ENCODE data around the gene LHFPL6. TPM values are rescaled to one million over a fixed set of nuclear protein-coding genes. Genes with fewer than 3 reads are reported as not detected.

Gene LHFPL6
- polyA plus RNA-seq, 3 donors: 34.0 to 40.1 (median 37.1) TPM

DNA sequence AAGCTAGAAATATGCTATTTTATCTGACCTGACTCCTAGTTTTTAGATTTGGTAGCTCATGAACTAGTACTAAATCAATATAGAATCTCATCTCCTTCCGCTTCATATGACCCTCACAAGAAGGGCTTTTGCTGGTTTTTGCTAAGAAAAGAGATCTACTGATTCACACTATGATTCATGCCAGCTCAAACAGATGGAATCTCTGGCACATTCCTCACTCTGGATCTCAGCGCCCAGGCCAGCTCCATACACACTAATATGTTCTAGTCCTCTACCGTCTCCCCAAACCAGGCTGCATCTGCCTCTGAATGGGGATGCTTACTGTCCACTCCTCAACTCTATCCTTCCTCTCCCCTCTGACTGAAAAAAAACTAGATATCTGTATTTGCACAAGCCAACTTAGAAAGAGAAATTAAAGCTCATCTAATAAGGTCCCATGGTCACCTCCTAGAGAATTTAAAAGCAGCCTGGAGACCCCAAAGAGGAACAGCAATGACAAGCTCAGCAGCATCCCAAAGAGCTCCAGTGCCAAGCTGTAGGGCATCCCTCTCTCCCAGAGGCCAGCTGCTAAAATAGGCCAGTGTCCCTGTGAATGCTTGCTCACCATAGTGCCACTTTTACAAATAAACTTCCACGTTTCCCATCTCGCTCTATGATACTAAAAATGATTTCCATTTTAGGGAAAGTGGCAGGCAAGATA is 74.9 kb downstream of the LHFPL6 start:
- DNase-seq (ENCODE audit: extremely low read depth in 1 of 11, low read depth in 9 of 11, low spot score in 4 of 11): no peak

GRCh38 chr13:39527301-39527700 is 75.7 kb downstream of the LHFPL6 start:
- no peak for DNase-seq (ENCODE audit: extremely low read depth in 1 of 11, low read depth in 9 of 11, low spot score in 4 of 11)

GRCh38 chr13:39526499-39526898 is 76.5 kb downstream of the LHFPL6 start:
- no peak for DNase-seq (ENCODE audit: extremely low read depth in 1 of 11, low read depth in 9 of 11, low spot score in 4 of 11)

DNA sequence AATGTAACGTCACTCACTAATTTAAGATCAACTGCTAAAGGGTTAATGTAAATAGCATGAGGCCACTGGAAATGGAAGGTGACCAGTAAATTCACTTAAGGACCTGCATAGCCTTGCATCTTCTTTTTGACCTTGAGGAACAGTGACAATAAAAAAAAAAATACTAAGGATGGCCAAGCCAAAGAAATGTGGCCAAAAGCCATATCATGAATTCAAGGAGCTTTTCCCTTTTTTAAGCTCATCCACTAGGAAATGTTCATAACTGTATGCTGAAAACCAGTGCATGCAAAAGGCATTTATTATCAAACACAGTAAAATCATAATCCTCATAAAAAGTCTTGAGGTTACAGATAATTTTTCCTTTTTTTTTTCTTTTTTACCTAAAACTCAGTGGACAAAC is 77.5 kb downstream of the LHFPL6 start:
- DNase-seq (ENCODE audit: extremely low read depth in 1 of 11, low read depth in 9 of 11, low spot score in 4 of 11): no peak

- no peak for DNase-seq (ENCODE audit: extremely low read depth in 1 of 11, low read depth in 9 of 11, low spot score in 4 of 11)
These were observed 78.2 kb downstream of the LHFPL6 start for GRCh38 chr13:39524795-39525194.

GRCh38 chr13:39522329-39522728 is 80.7 kb downstream of the LHFPL6 start:
- no peak for DNase-seq (ENCODE audit: extremely low read depth in 1 of 11, low read depth in 9 of 11, low spot score in 4 of 11)

DNA sequence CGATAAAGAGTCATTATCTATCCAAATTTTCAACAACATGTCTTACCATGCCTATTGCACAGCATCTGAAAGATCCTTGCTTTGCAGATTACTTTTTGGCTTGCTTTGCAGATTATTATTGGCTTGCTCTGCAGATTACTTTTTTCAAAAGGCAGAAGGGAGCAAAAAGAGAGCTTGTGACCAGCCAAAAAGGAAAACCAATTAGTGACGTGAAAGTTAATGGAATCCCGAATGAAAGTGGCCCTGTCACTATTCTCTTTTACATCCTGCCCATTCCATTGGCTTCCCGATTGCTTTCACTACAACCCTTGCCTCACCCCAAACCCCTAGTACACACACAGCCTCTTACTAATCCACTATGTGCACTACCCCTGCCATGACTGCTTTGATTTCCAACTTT is 81.3 kb downstream of the LHFPL6 start:
- DNase-seq (ENCODE audit: extremely low read depth in 1 of 11, low read depth in 9 of 11, low spot score in 4 of 11): no peak

GRCh38 chr13:39516096-39516495 is 86.9 kb downstream of the LHFPL6 start:
- DNase-seq (ENCODE audit: extremely low read depth in 1 of 11, low read depth in 9 of 11, low spot score in 4 of 11): no peak

GRCh38 chr13:39515224-39515714 is 87.7 kb downstream of the LHFPL6 start:
- no peak for DNase-seq (ENCODE audit: extremely low read depth in 1 of 11, low read depth in 9 of 11, low spot score in 4 of 11)

GRCh38 chr13:39512687-39513086 is 90.3 kb downstream of the LHFPL6 start:
- DNase-seq (ENCODE audit: extremely low read depth in 1 of 11, low read depth in 9 of 11, low spot score in 4 of 11): no peak

- DNase-seq (ENCODE audit: extremely low read depth in 1 of 11, low read depth in 9 of 11, low spot score in 4 of 11): no peak
These were observed 92.7 kb downstream of the LHFPL6 start for GRCh38 chr13:39510316-39510695.

DNA sequence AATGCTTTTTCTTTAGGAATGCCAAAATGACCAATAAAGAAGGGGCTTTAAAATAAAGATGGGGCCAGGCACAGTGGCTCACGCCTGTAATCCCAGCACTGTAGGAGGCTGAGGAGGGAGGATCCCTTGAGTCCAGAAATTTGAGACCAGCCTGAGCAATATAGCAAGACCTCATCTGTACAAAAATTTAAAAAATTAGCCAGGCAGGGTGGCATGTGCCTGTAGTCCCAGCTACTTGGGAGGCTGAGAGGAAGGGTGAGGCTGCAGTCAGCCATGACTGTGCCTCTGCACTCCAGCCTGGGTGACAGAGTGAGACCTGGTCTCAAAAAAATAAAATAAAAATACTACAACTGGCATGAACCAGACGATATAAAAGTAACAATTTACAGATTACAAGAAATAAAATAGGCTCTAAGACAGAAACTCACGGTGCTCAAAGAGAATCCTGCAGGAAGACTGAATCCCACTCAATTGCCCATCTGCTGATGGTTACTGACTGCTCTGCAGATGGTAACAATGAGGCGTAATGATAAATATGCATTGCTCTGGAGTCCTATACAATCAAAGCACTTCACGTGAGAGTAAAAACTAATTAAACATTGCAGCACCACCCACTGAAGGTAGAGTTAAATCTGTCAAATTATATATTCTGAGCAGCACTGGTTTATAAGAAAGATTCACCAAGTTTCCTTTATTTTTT is 93.2 kb downstream of the LHFPL6 start:
- no peak for DNase-seq (ENCODE audit: extremely low read depth in 1 of 11, low read depth in 9 of 11, low spot score in 4 of 11)

DNA sequence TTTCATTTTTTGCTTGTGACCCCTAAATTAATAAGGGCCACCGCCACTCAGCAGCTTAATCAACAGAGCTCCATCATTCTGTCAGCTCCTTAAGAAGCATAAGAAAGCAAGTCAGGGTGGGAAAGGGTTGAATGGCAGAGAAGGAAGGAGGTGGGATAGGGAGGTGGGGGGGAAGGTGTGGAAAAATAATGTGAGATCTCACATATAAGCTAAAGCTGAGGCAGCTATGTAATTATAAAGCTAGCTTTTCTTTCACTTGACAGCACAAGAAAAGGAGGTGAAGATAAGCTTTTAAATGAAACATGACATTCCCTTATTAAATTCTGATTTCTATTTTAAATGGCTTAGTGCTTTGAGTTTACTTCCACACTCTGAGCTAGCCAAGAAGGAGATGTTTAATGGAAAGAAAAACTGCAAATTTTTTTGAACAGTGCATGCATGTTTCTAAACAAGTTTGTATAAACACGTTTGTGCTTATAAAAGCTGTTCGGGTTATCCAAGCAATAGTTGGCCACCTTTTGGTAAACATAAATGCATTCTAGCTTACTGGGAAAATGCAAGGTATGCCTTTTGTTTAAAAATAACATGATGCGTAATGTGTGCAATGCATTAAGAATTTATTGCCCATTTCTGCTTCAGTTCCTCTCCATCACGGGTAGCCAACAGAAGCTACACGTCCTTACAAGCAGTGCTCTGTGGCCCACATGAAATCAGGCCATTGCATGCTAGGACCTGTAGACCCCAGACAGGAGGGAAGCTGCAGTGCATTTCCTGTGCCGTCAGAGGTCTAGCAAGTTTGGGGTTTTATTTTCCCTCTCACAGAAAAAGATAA is 96.2 kb downstream of the LHFPL6 start:
- DNase-seq (ENCODE audit: extremely low read depth in 1 of 11, low read depth in 9 of 11, low spot score in 4 of 11): no peak

DNA sequence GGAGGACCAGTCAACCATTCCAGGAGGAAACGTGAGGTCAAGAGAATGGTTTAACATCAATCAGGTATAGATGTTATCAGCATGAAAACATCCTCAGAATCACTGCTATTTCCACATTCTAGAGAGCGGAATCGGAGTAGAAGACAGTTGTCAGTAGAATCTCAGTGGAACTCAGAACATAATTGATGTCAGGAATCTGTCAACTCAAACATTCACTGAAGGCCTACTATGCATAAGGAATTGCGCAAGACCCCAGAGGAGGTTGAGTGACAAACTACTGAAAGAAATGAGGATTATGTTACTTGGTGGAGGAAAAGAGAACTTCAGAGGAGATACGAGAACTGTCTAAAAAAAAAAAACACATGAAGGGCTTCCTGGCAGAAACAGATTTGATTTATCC is 97.8 kb downstream of the LHFPL6 start:
- DNase-seq (ENCODE audit: extremely low read depth in 1 of 11, low read depth in 9 of 11, low spot score in 4 of 11): no peak

DNA sequence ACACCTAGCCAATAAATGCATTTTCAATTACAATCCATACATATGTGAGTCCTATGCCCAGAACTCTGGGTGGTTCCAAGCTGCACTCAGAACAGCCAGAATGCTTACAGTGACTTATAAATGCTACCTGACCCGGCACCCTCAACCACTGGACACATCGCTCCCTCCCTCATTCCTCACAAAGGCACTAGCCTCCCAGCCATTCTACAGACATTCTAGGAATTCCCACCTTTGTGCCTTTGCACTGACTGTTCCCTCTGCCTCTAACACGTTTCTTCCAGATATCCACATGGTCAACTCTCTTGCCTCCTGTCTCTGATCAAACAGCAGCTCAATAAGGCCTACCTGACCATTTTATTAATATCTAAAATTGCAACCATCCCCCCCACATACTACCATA is 99.9 kb downstream of the LHFPL6 start:
- no peak for DNase-seq (ENCODE audit: extremely low read depth in 1 of 11, low read depth in 9 of 11, low spot score in 4 of 11)

- DNase-seq (ENCODE audit: extremely low read depth in 1 of 11, low read depth in 9 of 11, low spot score in 4 of 11): peak in 1 of 11 donors; percentile 17
These were observed 101.2 kb downstream of the LHFPL6 start for GRCh38 chr13:39501702-39502324.

GRCh38 chr13:39499604-39500003 is 103.4 kb downstream of the LHFPL6 start:
- no peak for DNase-seq (ENCODE audit: extremely low read depth in 1 of 11, low read depth in 9 of 11, low spot score in 4 of 11)

GRCh38 chr13:39498471-39499114 is 104.4 kb downstream of the LHFPL6 start:
- DNase-seq (ENCODE audit: extremely low read depth in 1 of 11, low read depth in 9 of 11, low spot score in 4 of 11): no peak

GRCh38 chr13:39496506-39496905 is 106.5 kb downstream of the LHFPL6 start:
- DNase-seq (ENCODE audit: extremely low read depth in 1 of 11, low read depth in 9 of 11, low spot score in 4 of 11): no peak
